WI38 (cell line): ENCODE measurements around the gene PNRC1.
"Not testable (repeated sequence)": the region's sequence is repeated elsewhere in the genome, so short reads cannot be mapped to it uniquely, and the experiment has no call there.

Experiments
- H3K4me3 ChIP-seq: 2 replicates; pipeline ENCODE4 v1.5.1; 2011; ENCODE audit warnings: low read depth, mild to moderate bottlenecking, control low read depth, low read length
- CTCF ChIP-seq: IDR thresholded peaks from 2 replicates; pipeline ENCODE4 v1.5.1; 2012; ENCODE audit warnings: low read depth, mild to moderate bottlenecking, control low read depth, low read length

The PNRC1 gene

GRCh38 chr6:89050155-89050554, 30.4 kb upstream of the PNRC1 start:
- H3K4me3 ChIP-seq: no peak overlapping the region
- TF ChIP-seq CTCF: no peak

- no peak for TF ChIP-seq CTCF
- H3K4me3 ChIP-seq: no peak overlapping the region
These were observed 29.9 kb upstream of the PNRC1 start for GRCh38 chr6:89050697-89051096.

- H3K4me3 ChIP-seq: no peak overlapping the region
- no peak for TF ChIP-seq CTCF
These were observed 28.9 kb upstream of the PNRC1 start for GRCh38 chr6:89051676-89052075.

- no peak for TF ChIP-seq CTCF
- H3K4me3 ChIP-seq: no peak overlapping the region
These were observed 26.3 kb upstream of the PNRC1 start for GRCh38 chr6:89054208-89054607.

GRCh38 chr6:89057759-89058158, 22.8 kb upstream of the PNRC1 start:
- no peak overlapping the region for H3K4me3 ChIP-seq
- no peak for TF ChIP-seq CTCF

GRCh38 chr6:89058627-89059026, 21.9 kb upstream of the PNRC1 start:
- H3K4me3 ChIP-seq: no peak overlapping the region
- no peak for TF ChIP-seq CTCF

- TF ChIP-seq CTCF: no peak
- H3K4me3 ChIP-seq: no peak overlapping the region
These were observed 21.3 kb upstream of the PNRC1 start for GRCh38 chr6:89059227-89059626.

GRCh38 chr6:89063881-89064280, 16.7 kb upstream of the PNRC1 start:
- no peak overlapping the region for H3K4me3 ChIP-seq
- TF ChIP-seq CTCF: no peak

- H3K4me3 ChIP-seq: not testable (repeated sequence)
These were observed 15.6 kb upstream of the PNRC1 start for GRCh38 chr6:89064931-89065330.

GRCh38 chr6:89066121-89066520, 14.4 kb upstream of the PNRC1 start:
- not testable (repeated sequence) for H3K4me3 ChIP-seq
